HEK293 (cell line): ENCODE data around the gene C4orf17.

Source experiments
- HOXA7 ChIP-seq: sonication (generic); formaldehyde crosslinking; IDR thresholded peaks from 2 replicates; pipeline ENCODE4 v1.8.1; 2022; ENCODE audit warnings: missing genetic modification reagents, borderline replicate concordance
- ZNF184 ChIP-seq: fragments of 450-650 bp; IDR thresholded peaks from 2 replicates; pipeline ENCODE4 v1.5.1; 2018; ENCODE audit warnings: missing biosample characterization, mild to moderate bottlenecking, missing genetic modification characterization
- ZNF510 ChIP-seq: fragments of 450-650 bp; formaldehyde crosslinking; IDR thresholded peaks from 2 replicates; pipeline ENCODE4 v1.5.1; 2018; ENCODE audit warnings: mild to moderate bottlenecking, missing genetic modification characterization, missing biosample characterization; ENCODE audit not compliant: insufficient replicate concordance
- ZNF571 ChIP-seq: fragments of 450-650 bp; formaldehyde crosslinking; IDR thresholded peaks from 2 replicates; pipeline ENCODE4 v1.5.0; 2017; ENCODE audit warnings: missing biosample characterization, missing genetic modification characterization
- ZNF623 ChIP-seq: fragments of 450-650 bp; formaldehyde crosslinking; IDR thresholded peaks from 2 replicates; pipeline ENCODE4 v1.5.1; 2016; ENCODE audit warnings: missing biosample characterization, missing genetic modification characterization
- ZXDB ChIP-seq: fragments of 450-650 bp; formaldehyde crosslinking; IDR thresholded peaks from 2 replicates; pipeline ENCODE4 v1.5.1; 2016; ENCODE audit warnings: missing biosample characterization, missing genetic modification characterization

Gene C4orf17

GRCh38 chr4:99591757-99592156 lies 80.9 kb downstream of the C4orf17 start (continued):
- TF ChIP-seq ZNF510, result no peak
- TF ChIP-seq ZNF184, result no peak
- TF ChIP-seq HOXA7 (CRISPR knock-in tag), result no peak
- no peak for TF ChIP-seq ZXDB (tag by site-specific recombination)
- no peak for TF ChIP-seq ZNF571 (tag by site-specific recombination)
- no peak for TF ChIP-seq ZNF623 (tag by site-specific recombination)
- TF ChIP-seq, all 188 proteins: peak for 0
